Hematopoietic multipotent progenitor cell treated with erythropoietin and hydrocortisone succinate and interleukin-3 and kit ligand, for 6 days (in vitro differentiated cells): ENCODE data around the gene ANKRD30B.
"Not testable (repeated sequence)": the region's sequence is repeated elsewhere in the genome, so short reads cannot be mapped to it uniquely, and the experiment has no call there.

Source experiments
- DNase-seq: peaks from one replicate; pipeline ENCODE4 v3.0.0-alpha.2; 2015

Gene ANKRD30B

GRCh38 chr18:14851533-14851932 lies 103.6 kb downstream of the ANKRD30B start:
- DNase-seq: not testable (repeated sequence)

- not testable (repeated sequence) for DNase-seq
Measured at GRCh38 chr18:14855634-14856033, 107.7 kb downstream of the ANKRD30B start.

DNA sequence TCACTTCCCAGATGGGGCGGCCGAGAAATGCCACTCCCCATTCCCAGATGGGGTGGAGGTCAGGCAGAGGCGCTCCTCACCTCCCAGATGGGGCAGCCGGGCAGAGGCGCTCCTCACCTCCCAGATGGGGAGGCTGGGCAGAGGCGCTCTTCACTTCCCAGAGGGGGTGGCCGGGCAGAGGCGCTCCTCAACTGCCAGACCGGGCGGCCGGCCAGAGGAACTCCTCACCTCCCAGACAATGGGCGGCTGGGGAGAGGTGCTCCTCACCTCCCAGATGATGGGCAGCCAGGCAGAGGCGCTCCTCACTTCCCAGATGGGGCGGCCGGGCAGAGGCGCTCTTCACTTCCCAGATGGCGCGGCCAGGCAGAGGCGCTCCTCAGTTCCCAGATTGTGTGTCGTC lies 108.3 kb downstream of the ANKRD30B start:
- not testable (repeated sequence) for DNase-seq

DNA sequence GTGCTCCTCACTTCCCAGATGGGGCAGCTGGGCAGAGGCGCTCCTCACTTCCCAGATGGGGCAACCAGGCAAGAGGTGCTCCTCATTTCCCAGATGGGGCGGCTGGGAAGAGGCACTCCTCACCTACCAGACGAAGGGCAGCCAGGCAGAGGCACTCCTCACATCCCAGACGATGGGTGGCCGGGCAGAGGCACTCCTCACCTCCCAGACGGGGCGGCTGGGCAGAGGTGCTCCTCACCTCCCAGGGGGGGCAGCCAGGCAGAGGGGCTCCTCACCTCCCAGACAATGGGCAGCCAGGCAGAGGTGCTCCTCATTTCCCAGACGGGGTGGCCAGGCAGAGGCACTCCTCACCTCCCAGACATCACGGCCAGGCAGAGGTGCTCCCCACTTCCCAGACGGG lies 110.5 kb downstream of the ANKRD30B start:
- not testable (repeated sequence) for DNase-seq

- DNase-seq: not testable (repeated sequence)
Measured at GRCh38 chr18:14859995-14860394, 112.0 kb downstream of the ANKRD30B start.

DNA sequence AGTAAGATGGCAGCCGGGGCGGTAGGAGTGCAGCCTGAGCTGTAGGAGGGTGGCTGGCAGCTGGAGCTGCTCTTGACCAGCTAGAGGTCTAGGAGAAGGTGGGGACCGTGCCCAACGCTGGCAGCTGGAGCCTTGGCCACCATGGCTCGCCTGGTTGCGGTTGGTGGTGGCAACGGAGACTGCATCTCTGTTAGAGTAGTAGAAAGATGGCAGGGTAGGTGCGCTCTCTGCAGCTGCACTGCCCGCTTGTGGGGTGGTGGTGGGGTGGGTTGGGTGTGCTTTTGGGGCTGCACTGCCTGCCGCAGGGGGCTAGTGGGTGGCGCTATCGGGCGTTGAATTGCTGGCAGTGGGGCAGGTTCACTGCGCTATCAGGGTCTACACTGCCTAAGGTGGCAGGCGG lies 118.5 kb downstream of the ANKRD30B start:
- not testable (repeated sequence) for DNase-seq

DNA sequence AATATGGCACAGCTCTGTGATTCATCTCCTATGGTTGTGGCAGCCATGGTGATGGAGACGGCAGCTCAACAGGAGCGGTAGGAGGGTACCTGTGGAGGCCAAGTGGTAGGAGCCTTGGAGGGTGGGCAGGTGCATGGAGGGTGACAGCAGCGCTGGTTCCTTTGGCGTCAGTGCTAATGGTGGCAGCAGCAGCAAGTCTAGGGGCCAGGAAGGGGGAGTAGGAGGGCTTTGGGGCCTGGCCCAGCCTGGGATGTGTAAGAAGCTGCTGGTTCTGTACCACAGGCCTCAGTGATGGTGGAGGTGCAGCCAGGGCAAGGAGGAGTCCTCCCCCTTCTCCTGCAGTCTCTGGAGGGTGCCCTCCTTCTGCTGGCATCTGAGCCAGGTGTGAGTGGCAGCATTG lies 120.0 kb downstream of the ANKRD30B start:
- DNase-seq: not testable (repeated sequence)

DNA sequence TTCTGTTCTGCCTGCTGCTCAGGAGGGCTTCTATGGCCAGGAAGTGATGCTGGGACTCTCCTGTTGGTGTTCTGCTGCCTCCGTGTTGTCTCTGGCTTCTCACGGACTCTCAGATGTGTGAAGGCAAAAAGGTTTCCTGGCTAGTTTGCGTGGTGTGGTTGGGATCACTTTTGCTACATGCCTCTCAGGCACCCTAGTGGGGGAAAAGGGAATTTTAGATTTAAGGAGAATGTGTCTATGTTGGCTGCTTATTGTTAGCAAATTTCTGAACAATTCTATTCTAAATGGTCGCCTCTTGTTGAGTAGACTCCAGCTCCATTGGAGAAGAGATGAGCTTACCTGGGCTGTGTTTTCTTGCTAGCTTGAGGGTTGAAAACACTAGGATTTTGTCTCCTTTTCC lies 120.9 kb downstream of the ANKRD30B start:
- not testable (repeated sequence) for DNase-seq

DNA sequence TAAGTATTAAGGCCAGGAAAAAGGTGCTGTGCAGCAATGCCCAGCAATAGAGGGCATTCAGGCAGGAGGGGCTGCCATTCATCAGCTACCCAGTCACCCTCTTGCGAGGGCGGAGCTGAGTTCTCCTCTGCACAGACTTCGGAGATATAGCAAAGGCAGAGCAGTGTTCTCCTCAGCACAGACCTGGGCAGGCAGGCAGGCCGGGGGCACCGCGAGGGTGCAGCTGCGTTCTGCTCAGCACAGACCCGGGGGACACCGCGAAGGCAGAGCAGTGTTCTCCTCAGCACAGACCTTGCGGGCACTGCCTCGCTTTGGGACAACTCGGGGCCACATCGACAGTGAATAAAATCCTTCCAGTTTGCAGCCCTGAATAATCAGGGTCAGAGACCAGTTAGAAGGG lies 130.9 kb downstream of the ANKRD30B start:
- not testable (repeated sequence) for DNase-seq

- DNase-seq: no peak
Measured at GRCh38 chr18:14900435-14900834, 152.5 kb downstream of the ANKRD30B start.
